Measurements from ENCODE around the gene SMARCE1.
A peak's percentile ranks its signal among the peaks of the same experiment; 100 is the strongest.

Gene SMARCE1

GRCh38 chr17:40645291-40645690, 2.3 kb downstream of the SMARCE1 start:
- DNase-seq = no peak

GRCh38 chr17:40637931-40638330, 9.7 kb downstream of the SMARCE1 start:
- no peak for DNase-seq

- no peak for DNase-seq
Observed at GRCh38 chr17:40633871-40634270, 13.7 kb downstream of the SMARCE1 start.

GRCh38 chr17:40632216-40632615, 15.4 kb downstream of the SMARCE1 start:
- no peak for DNase-seq

GRCh38 chr17:40629842-40630241, 17.8 kb downstream of the SMARCE1 start:
- no peak for DNase-seq

DNA sequence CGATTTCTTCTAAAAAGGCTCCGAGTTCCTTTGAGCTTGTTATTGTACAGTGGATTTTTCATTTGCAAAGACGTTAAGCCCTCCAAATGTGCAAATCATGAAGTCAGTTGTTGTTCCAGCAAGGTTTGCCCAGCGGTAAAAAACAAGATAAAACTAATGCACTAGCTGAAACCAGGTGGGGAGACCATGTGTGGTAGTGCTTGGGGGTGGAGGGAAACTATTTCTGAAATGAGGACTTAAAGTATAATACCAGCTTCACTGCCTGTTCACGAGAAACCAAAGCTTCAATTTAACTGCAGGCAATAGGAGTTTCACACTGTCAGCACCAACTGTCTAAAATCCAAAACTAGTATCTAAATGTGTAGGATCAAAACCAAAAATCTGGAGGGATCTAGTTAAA, 22.3 kb downstream of the SMARCE1 start:
- no peak for DNase-seq

DNA sequence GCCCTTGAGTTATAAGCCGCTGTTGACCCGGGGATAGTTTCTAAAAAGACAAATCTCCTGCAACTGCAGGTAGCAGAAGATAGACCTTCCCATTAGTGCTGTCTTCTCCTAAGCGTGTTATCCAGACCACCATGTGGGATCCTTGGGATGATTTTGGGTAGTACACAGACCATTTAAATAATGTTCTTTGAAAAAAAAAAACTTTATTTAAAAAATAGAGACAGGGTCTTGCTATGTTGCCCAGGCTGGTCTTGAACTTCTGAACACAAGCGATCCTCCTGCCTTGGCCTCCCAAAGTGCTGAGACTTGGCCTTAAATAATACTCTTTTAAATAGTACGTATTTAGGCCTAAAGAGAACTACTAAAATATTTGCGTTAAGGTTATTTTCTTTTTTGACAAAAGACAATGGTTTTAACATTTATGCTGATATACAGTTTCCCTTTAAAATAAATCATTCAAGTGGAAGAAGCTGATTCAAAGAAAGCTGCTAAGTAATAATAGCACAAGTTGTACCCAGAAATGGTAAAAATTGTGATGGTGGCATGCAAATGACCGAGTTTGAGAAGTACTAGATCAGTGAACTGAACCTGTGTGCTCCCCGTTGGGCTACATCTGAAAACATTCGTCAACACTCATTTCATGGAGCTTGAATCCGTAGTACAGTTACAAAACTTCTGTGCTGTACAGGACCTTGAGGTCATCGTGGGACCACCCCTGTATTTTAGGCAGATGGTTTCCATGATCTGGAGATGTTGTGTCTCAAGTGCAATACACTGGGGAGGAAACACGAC, 24.0 kb downstream of the SMARCE1 start:
- no peak for DNase-seq

GRCh38 chr17:40622509-40622928, 25.1 kb downstream of the SMARCE1 start:
- no peak for DNase-seq

- DNase-seq = no peak
Observed at GRCh38 chr17:40621578-40621977, 26.0 kb downstream of the SMARCE1 start.

- no peak for DNase-seq
Observed at GRCh38 chr17:40621019-40621418, 26.6 kb downstream of the SMARCE1 start.

DNA sequence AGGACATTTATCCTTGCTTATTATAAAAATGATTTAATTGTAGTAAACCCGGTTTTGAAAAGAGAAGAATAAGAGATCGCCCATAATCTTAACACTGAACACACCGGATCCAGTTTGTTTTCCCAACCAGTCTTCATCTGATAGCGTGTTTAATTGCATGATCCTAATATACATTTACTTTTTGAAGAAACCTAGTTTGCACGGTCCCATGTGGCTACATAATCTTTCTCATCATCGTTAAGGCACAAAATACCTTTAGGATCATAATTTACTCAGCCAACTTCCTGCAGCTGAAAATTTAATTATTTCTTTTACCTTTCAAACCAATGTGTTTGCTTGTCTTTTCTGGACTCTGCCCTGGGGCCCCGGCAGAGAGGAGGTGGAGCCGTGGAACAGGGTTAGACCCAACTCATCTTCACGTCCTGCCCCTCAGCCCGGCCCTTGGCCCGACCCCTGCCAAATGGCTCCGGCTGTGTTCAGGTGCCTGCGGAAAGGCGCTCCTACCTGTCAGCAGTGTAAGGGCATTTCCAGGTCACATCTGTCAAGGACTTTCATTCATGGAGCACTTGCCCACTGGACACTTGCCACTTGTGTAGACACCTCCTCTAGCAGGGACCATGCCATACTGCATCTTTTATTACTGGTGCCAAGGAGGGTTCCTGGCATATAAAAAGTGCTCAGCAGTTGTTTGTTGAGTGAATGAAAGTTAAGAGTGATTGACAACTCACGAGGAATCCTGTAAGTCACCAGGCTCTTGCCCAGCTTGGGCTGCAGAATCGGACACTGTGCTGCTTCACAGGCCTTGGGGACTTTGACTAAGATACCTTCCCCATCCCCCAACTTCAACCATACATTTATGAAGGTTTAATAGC, 28.6 kb downstream of the SMARCE1 start:
- DNase-seq = no peak

GRCh38 chr17:40617678-40618240, 29.9 kb downstream of the SMARCE1 start:
- DNase-seq = no peak

DNA sequence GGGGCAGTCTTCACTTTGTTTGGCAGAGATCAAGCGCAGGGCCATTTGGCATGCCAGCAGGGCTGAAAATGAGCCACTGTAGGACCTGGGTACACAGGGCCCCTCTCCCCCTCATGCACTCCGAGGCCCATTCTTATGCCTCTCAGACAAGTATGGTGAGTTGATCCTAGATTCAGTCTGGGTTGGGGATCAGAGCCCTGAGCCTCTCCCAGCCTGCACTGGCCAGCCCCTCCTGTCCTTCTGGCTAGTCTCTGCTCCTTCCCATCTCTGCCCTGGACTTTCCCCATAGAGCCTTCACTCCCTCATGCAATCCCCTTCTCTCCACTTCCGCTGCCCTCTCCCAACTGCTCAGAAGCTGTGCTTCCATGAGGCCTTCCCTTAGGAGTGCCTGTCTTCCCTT, 31.0 kb downstream of the SMARCE1 start:
- no peak for DNase-seq

GRCh38 chr17:40615841-40616476, 31.7 kb downstream of the SMARCE1 start:
- no peak for DNase-seq

GRCh38 chr17:40615068-40615840, 32.4 kb downstream of the SMARCE1 start:
- no peak for DNase-seq

DNA sequence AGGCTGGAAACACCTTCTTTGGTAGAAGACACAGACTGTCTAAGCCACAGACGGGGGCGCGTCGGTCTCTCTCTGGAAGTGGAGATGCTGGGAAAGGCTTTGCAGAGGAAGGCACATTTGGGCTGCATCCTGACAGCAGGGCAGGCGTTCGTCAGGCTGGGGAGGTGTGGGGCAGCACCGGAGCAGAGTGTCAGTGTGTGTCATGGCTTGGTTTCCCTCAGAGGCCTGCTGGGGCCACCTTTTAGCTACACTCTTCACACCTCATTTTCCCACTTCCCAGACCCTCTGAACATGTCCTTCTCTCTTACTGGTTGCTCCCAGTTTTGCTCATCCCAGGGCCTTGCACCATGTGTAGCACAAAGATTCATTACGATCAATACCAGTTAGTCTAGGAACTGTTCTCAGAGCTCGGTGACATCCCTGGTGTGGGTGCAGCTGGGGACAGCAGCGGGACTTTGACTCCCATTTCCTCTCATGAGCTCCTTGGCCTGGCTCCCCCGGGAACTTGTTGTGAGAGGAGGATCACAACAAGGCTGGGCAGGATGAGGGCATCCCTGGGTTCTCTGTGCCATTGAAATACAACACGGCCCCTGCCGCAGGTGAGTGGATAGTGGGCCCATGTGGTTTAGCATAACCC, 33.1 kb downstream of the SMARCE1 start:
- DNase-seq = no peak

DNA sequence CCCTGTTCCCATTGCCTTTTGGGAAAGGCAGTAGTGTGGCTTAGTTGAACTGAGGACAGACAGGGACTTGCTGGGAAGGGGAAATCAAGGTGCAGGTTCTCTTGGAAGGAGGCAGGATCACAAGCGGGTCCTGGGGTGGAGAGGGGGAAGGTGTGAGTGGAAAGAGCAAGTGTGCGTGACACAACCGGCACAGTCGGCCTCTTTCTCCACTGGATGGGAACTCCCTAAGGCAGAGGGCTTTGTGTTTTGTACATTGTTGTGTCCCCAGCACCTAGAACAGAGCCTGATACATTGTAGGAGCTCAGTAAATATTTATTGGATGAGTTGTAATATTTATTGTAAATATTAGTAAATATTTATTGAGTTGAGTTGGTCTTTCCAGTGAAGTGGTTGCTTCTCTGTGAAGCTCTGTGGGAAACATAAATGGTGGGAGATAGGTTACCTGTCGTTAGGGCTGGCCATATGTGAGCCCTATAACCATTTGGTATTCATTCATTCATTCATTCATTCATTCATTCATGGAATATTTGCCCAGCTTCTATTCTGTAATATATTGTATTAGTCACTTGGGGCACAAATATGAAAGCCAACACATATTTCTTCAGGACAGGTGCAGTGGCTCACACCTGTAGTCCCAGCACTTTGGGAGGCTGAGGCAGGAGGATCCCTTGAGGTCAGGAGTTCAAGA, 34.0 kb downstream of the SMARCE1 start:
- DNase-seq = no peak

GRCh38 chr17:40612599-40613244, 34.9 kb downstream of the SMARCE1 start:
- DNase-seq = peak in 3 of 4 experiments; percentile 20 to 50 (median 40)

DNA sequence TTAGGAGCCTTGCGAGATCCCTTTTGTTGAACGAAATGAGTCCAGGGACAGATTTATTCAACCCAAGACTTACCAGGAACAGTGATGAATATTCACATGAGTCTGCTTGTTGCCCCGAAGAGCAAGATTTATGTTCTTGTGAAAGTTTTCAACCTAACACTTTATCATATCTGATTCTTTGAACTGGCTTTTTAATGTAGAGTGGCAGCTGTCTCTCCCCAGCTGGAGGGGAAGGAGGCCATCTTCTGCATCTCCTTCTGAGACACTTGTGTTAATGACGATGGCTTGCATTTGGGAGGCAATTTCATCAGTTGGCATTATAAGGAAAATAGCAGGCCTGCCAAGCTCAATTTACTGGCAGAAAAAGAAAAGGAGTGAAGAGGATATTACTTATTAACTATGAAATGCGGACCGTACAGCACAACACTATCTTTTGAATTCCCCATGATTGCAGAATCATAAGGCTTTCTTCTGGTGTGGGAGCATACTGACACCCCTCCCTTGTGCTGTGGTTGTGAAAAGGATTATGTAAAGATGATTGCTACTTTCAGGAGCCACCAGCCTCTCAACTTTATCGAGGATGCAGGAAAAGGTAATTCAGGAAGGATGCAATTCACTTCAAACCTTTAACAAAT, 35.7 kb downstream of the SMARCE1 start:
- DNase-seq = no peak

- DNase-seq = no peak
Observed at GRCh38 chr17:40610359-40610758, 37.3 kb downstream of the SMARCE1 start.

Measured in activated CD4-positive, CD25-positive, alpha-beta regulatory T cell (primary cell).